ENCODE measurements around the gene IAPP.
"Not testable (repeated sequence)": the region's sequence is repeated elsewhere in the genome, so short reads cannot be mapped to it uniquely, and the experiment has no call there.

The IAPP gene

DNA sequence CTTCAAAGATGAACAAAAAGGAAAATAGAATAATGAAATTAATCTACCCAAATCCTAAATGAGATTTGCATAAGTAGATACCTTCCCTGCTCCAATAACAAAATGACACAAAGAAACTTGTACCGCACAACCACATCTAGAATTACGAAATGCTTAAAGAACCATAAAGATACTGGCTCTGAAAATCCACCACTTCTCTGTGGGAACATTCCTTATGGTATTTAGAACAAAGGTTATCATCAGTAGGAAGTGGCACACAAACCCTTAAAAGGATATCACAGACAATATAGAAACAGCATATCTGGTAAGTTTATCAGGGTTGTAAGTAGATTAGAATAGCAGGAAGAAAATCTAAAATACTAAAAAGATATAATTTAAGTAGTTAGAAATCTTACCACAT lies 11.6 kb downstream of the IAPP start:
- DNase-seq (ENCODE audit: extremely low spot score), result no peak
- TF ChIP-seq LEF1 (IDR thresholded peaks at IDR 0.05; ENCODE audit: borderline replicate concordance) (no peak), CTBP1 (IDR thresholded peaks at IDR 0.05; ENCODE audit: borderline replicate concordance) (no peak), TARDBP (IDR thresholded peaks at IDR 0.05) (no peak), ARNT (IDR thresholded peaks at IDR 0.05) (no peak), FOXK2 (IDR thresholded peaks at IDR 0.05) (no peak), BHLHE40 (IDR thresholded peaks at IDR 0.05; ENCODE audit: borderline replicate concordance) (no peak), ZNF384 (IDR thresholded peaks at IDR 0.05) (no peak), FOXA1 (IDR thresholded peaks at IDR 0.05) (no peak), L3MBTL2 (conservative IDR thresholded peaks at IDR 0.05) (no peak), HDGF (IDR thresholded peaks at IDR 0.05; ENCODE audit: borderline replicate concordance) (no peak), ELF4 (IDR thresholded peaks at IDR 0.05) (no peak), FOXM1 (IDR thresholded peaks at IDR 0.05; ENCODE audit: borderline replicate concordance) (no peak), SP1 (IDR thresholded peaks at IDR 0.05) (no peak), SUZ12 (IDR thresholded peaks at IDR 0.05) (no peak)
- TF ChIP-seq, protein P1, sequence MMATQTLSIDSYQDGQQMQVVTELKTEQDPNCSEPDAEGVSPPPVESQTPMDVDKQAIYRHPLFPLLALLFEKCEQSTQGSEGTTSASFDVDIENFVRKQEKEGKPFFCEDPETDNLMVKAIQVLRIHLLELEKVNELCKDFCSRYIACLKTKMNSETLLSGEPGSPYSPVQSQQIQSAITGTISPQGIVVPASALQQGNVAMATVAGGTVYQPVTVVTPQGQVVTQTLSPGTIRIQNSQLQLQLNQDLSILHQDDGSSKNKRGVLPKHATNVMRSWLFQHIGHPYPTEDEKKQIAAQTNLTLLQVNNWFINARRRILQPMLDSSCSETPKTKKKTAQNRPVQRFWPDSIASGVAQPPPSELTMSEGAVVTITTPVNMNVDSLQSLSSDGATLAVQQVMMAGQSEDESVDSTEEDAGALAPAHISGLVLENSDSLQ (IDR thresholded peaks at IDR 0.05), result no peak
- ChIA-PET POLR2A (no interaction called here), CTCF (no interaction called here)

DNA sequence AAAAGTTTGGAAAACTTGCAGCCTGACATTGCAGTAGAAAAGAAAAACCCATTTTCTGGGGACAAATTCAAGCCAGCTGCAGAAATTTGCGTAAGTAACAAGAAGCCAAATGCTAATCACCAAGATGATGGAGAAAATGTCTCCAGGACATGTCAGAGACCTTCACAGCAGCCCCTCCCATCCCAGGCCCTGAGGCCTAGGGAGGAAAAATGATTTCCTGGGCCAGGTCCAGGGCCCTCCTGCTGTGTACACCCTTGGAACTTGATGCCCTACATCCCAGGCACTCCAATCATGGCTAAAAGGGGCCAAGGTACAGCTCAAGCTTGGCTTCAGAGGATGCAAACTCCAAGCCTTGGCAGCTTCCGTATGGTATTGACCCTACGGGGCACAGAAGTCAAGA lies 14.5 kb downstream of the IAPP start:
- no peak for DNase-seq (ENCODE audit: extremely low spot score)
- ChIA-PET CTCF (no interaction called here), POLR2A (no interaction called here)
- TF ChIP-seq L3MBTL2 (conservative IDR thresholded peaks at IDR 0.05) (no peak), NFRKB (IDR thresholded peaks at IDR 0.05) (no peak), HDGF (IDR thresholded peaks at IDR 0.05; ENCODE audit: borderline replicate concordance) (no peak), FOXK2 (IDR thresholded peaks at IDR 0.05) (no peak), BHLHE40 (IDR thresholded peaks at IDR 0.05; ENCODE audit: borderline replicate concordance) (no peak), SUZ12 (IDR thresholded peaks at IDR 0.05) (no peak), LEF1 (IDR thresholded peaks at IDR 0.05; ENCODE audit: borderline replicate concordance) (no peak), TARDBP (IDR thresholded peaks at IDR 0.05) (no peak), ELF4 (IDR thresholded peaks at IDR 0.05) (no peak), FOXA1 (IDR thresholded peaks at IDR 0.05) (no peak), FOXM1 (IDR thresholded peaks at IDR 0.05; ENCODE audit: borderline replicate concordance) (no peak), SP1 (IDR thresholded peaks at IDR 0.05) (no peak), ARNT (IDR thresholded peaks at IDR 0.05) (no peak)

DNA sequence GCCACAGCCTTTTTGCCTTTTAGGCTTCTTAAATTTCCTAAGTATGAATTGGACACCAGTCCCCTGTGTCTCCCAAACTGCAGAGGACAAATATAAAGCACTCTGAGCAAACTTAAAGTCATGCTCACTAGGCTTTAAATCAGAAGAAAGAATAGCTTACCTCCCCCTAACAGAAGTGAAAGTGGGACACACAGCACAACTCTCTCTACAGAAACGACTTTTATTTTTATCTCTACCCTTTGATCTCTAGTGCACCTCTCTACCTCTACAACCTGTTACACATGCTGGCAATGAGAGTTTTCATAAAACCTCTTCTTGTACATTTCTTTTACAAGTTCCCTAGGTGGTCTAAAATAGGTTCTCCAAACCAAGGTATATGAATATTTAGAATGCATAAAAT lies 19.7 kb downstream of the IAPP start:
- TF ChIP-seq SUZ12 (IDR thresholded peaks at IDR 0.05) (no peak), HDGF (IDR thresholded peaks at IDR 0.05; ENCODE audit: borderline replicate concordance) (no peak), ZNF384 (IDR thresholded peaks at IDR 0.05) (no peak), TARDBP (IDR thresholded peaks at IDR 0.05) (no peak), FOXA1 (IDR thresholded peaks at IDR 0.05) (no peak), FOXK2 (IDR thresholded peaks at IDR 0.05) (no peak), L3MBTL2 (conservative IDR thresholded peaks at IDR 0.05) (no peak), BHLHE40 (IDR thresholded peaks at IDR 0.05; ENCODE audit: borderline replicate concordance) (no peak), FOXM1 (IDR thresholded peaks at IDR 0.05; ENCODE audit: borderline replicate concordance) (no peak), NFRKB (IDR thresholded peaks at IDR 0.05) (no peak), ELF4 (IDR thresholded peaks at IDR 0.05) (no peak), LEF1 (IDR thresholded peaks at IDR 0.05; ENCODE audit: borderline replicate concordance) (no peak), CTBP1 (IDR thresholded peaks at IDR 0.05; ENCODE audit: borderline replicate concordance) (no peak), SP1 (IDR thresholded peaks at IDR 0.05) (no peak), ARNT (IDR thresholded peaks at IDR 0.05) (no peak)
- TF ChIP-seq, protein P1 (IDR thresholded peaks at IDR 0.05), result no peak

DNA sequence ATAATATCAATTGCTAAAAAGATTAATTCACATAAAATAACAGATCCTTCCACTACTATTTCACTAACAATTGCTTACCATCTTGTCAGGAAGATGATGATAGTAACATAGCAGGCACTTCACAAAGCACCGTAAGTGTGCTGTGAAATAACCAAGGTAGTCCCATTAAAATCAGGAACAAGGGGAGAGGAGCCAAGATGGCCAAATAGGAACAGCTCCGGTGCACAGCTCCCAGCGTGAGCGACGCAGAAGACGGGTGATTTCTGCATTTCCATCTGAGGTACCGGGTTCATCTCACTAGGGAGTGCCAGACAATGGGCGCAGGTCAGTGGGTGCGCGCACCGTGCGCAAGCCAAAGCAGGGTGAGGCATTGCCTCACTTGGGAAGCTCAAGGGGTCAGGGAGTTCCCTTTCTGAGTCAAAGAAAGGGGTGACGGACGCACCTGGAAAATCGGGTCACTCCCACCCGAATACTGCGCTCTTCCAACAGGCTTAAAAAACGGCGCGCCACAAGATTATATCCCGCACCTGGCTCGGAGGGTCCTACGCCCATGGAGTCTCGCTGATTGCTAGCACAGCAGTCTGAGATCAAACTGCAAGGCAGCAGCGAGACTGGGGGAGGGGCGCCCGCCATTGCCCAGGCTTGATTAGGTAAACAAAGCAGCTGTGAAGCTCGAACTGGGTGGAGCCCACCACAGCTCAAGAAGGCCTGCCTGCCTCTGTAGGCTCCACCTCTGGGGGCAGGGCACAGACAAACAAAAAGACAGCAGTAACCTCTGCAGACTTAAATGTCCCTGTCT lies 22.3 kb downstream of the IAPP start:
- CTCF ChIA-PET; DNase-seq (ENCODE audit: extremely low spot score); POLR2A ChIA-PET: not testable (repeated sequence)

More for the DNA sequence above, 19.7 kb downstream of the IAPP start:
- POLR2A ChIA-PET, result no interaction called here
- no peak for DNase-seq (ENCODE audit: extremely low spot score)
- CTCF ChIA-PET, result no interaction called here

DNA sequence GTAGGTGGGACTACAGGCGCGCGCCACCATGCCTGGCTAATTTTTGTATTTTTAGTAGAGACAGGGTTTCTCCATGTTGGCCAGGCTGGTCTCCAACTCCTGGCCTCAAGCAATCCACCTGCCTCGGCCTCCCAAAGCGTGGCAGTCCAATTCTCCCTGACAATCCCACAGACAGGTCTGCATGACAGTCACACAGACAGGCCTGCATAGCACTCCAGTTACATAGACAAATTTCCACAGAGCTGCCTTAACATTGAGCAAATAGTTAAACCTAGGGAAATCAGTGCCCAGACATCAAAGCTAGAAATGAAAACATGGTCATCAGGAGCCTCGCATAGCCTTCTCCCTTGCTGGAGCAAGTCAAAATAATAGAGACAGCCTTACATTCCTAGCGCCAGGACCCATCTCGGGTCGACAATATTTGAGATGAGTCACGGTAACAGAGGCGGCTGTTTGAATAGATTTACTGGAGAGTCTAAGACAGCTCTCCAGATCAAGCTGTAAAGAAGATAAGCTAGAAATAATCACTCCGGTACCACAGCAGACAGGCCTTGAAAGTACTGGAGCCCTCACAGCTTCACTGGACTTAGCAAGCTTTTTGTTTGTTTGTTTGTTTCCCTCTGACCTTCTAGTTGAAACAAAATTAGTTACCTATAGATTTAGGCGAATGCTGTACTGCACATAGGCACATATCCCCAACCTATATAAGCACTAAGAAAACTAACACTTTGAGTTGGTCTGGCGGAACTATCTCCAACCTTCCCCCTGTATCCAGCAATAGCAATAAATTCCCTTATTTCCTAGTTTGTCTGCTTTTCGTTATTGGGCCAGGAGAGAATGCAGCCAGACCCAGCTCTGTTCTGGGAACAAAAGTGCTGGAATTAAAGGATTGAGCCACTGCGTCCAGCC lies 40.9 kb downstream of the IAPP start:
- TF ChIP-seq L3MBTL2 (conservative IDR thresholded peaks at IDR 0.05) (no peak), ELF4 (IDR thresholded peaks at IDR 0.05) (no peak), NFRKB (IDR thresholded peaks at IDR 0.05) (no peak), FOXA1 (IDR thresholded peaks at IDR 0.05) (no peak), ARNT (IDR thresholded peaks at IDR 0.05) (no peak), BHLHE40 (IDR thresholded peaks at IDR 0.05; ENCODE audit: borderline replicate concordance) (no peak), TARDBP (IDR thresholded peaks at IDR 0.05) (no peak)
- no peak for DNase-seq (ENCODE audit: extremely low spot score)
- ChIA-PET POLR2A (no interaction called here), CTCF (no interaction called here)

DNA sequence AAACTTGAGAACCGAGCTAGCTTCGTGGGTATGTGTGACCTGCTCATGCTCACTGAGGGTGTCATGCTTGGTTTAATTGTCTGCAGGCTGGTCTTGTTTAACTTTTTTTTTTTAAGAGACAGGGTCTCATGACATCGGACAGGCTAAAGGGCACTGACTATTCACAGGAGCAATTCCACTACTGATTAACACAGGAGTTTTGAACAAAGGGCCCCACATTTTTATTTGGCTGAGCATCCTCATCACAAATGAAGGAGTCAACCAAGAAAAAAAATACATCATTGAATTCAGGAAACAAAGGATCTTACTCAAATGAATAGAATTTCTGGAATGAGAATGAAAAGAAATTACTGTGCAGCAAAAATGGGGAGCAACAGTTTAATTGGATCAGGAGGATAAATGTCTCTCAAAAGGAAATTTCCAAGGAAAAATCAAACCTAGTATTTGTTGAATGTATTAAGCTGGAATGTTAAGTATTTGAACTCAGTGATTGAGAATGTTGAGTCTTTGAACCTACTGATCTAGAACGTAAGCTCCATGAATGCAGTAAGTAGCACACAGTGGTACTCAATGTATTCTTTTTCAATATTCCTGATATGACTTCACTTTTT lies 43.9 kb downstream of the IAPP start:
- ChIA-PET POLR2A (interaction anchor here (2.0 kb wide), 1 partner anchor 21 kb away, joined by 5 read pairs; the partner anchor contains the start of gene PYROXD1), CTCF (no interaction called here)
- no peak for DNase-seq (ENCODE audit: extremely low spot score)
- TF ChIP-seq FOXK2 (IDR thresholded peaks at IDR 0.05) (no peak), LEF1 (IDR thresholded peaks at IDR 0.05; ENCODE audit: borderline replicate concordance) (no peak), FOXA1 (IDR thresholded peaks at IDR 0.05) (no peak), NFRKB (IDR thresholded peaks at IDR 0.05) (no peak)

DNA sequence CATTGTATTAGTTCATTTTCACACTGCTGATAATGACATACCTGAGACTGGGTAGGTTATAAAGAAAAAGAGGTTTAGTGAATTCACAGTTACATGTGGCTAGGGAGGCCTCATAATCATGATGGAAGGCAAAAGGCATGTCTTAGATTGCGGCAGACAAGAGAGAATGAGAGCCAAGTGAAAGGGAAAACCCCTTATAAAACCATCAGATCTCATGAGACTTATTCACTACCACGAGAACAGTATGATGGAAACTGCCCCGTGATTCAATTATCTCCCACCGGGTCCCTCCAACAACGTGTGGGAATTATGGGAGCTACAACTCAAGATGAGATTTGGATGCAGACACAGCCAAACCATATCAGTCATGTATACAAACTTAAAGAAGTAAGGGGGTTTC lies 45.7 kb downstream of the IAPP start:
- CTCF ChIA-PET; DNase-seq (ENCODE audit: extremely low spot score): not testable (repeated sequence)
- POLR2A ChIA-PET, result interaction anchor here (2.0 kb wide), 1 partner anchor 19 kb away, joined by 5 read pairs; the partner anchor contains the start of gene PYROXD1

DNA sequence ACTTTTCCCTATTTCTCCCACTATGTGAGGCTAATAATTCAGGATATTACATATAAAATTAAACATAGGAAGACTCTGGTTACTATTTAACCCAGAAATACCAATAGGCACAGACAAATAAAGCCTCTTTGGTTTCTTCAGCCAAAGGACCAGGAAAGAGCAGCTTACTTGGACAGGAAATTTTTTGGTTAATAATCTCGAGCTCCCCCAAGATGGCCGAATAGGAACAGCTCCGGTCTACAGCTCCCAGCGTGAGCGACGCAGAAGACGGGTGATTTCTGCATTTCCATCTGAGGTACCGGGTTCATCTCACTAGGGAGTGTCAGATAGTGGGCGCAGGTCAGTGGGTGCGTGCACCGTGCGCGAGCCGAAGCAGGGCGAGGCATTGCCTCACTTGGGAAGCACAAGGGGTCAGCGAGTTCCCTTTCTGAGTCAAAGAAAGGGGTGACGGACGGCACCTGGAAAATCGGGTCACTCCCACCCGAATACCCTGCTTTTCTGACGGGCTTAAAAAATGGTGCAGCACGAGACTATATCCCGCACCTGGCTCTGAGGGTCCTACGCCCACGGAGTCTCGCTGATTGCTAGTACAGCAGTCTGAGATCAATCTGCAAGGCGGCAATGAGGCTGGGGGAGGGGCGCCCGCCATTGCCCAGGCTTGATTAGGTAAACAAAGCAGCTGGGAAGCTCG lies 46.5 kb downstream of the IAPP start:
- POLR2A ChIA-PET; DNase-seq (ENCODE audit: extremely low spot score): not testable (repeated sequence)

More for the DNA sequence above, 46.5 kb downstream of the IAPP start:
- CTCF ChIA-PET, result not testable (repeated sequence)

Measured in HEK293T (cell line).